Umbilical cord (tissue), 2 donors: ENCODE data around the gene ZNF618. TPM values are rescaled to one million over a fixed set of nuclear protein-coding genes. Genes with fewer than 3 reads are reported as not detected.
A peak's percentile ranks its signal among the peaks of the same experiment; 100 is the strongest.

ENCODE experiments used
- DNase-seq: peaks from one replicate; pipeline ENCODE4 v3.0.0-alpha.2; 2015; ENCODE audit warnings: low spot score
- total RNA-seq: library from RNA; depleted of rRNA; stranded (reverse); fragments of >200 nt; gene quantifications from one replicate; pipeline ENCODE4 v1.2.3, GENCODE V29; 2014; ENCODE audit warnings: low replicate concordance; ENCODE audit not compliant: insufficient read depth

Gene ZNF618
- total RNA-seq, 1 donor from 2014 or later = 12.3 TPM

DNA sequence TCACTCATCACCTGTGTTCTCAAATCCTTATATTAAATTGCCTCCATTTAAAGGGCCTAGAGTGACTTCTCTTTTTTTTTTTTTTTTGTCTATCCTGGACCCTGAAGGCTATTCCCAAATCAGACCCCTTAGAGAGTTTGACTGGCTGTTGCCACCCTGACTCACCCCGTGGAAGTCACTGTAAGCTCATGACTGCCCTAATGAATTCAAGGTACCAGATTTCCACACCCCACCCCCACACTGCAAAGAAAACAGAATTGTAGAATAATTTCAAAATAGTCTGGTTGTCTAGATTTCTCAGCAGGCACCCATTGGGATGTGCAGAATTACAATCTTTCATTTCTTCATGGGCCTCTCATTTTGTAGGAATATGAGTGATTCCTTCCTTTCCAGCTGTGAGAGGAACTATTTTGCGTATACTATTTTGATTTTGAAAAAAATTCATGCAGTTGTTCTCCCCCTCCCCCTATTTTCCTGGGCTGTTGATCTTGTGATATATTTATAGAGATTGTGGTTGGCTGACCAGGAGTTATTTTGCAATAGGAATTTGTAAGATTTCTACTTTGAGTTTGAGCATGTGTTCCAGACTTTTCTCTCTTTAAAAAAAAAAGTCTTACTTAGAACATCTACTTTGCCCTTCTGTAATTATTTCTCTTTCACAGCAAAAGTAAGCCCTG, 79.1 kb downstream of the ZNF618 start:
- peak; percentile 80 for DNase-seq

DNA sequence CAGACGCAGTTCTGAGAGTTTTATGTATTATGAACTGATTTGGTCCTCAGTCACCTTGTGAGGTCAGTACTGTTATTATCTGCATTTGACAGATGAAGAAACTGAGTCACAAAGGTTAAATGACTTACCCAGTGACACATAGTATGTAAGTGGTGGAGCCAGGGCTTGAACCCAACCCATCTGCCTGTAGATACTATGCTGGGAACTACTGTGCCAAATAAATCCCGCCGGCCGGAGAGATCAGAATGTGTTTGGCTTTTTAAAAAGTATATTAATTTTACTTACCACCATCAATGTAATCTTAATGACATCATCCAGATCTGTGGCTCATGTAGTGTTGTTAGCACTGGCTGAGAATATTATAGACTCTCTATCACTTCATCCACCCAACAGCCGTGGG, 80.8 kb downstream of the ZNF618 start:
- DNase-seq = no peak

DNA sequence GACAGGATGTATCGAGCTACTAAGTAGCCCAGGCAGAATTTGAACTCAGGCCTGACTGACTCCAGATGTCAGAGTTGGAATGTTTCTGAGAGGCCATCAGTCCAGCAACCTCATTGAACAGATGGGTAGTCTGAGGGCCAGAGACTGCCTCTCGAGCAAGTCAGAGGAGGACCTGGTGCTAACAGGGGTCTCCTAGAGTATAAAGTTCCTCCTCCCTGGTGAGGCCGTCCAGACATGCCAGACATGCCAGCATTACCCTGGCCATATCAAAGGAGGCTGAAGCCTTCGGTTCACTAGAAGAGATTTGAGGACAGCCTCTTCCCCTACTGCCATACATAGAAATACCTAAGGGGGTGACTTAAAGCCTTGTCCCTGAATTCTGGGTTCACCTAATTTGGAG, 81.2 kb downstream of the ZNF618 start:
- no peak for DNase-seq

DNA sequence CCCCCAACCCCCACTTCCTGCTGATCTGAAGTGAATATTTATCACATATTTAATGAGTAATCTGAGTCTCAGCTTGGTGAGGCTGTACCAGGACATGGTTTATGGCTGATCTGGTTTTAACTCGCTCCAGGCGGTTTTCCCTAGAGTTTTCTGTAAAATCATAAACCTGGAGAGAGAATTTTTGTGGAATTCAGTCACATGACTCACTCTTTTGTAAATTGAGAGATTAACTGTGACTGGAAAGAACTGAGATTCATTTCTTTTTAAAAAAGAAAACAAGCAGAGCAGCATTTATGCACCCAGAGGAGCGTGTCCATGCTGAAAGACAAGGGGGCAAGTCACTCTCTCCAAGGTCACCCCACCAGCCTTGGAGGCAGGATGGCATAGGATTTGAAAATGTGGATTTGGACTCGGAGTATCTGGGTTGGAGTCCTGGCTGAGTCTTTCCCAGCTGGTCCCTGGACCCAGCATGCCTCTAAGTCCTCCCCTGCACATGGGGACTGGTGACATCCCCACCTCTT, 81.8 kb downstream of the ZNF618 start:
- peak; percentile 85 for DNase-seq

DNA sequence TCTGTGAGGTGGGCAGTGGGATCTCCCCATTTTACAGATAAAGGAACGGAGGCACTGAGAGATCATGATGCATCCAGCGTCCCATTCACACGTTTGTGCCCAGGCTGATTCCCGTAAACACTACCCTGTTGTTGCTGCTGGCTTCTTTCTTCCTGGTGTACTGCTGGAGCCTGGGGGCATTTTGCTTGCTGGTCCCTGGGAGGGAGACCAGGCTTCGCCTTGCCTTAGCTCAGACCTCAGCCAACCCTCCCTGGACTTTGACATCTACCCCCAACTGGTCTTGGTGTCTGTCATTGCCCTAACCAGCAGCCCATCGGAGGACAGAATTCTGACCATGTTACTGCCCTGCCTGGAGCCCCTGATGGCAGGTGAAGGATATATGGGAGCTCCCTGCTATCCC, 82.4 kb downstream of the ZNF618 start:
- DNase-seq = no peak

DNA sequence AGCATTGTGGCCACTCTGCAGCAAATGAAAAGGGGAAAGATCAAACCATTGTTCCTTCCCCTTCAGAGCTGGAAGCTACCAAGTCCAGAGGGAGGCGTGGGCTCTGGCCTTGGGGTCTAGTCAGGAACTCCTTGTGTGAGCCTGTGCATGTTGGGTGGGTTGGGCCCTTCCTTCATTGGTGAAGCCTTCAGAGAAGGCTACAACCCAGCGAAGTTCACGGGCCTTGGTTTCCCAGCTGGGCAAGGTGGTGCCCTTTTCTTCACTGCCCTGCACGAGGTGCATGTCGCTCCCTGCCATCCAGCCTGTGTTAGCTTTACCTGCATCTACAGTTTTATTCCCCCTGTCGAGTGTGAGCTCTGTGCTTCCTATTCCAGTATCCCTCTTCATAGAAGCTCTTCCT, 84.7 kb downstream of the ZNF618 start:
- DNase-seq = no peak

DNA sequence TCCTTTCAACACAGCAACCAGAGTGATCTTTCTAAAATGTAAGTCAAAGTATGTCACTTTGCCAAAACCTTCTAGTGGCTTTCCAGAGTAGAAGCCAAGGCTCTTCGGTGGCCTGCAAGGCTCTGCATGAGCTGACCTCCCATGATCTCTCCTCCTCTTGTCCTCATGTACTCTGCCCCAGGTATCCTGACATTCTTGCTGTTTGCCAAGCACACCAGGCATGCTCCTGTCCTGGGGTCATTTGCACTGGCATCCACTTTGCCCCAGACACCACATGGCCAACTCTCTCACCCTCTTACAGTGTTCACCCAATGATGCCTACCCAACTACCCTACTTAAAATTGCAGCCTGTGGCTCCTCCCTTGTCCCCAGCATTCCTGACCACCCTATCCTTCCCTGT, 86.3 kb downstream of the ZNF618 start:
- no peak for DNase-seq

DNA sequence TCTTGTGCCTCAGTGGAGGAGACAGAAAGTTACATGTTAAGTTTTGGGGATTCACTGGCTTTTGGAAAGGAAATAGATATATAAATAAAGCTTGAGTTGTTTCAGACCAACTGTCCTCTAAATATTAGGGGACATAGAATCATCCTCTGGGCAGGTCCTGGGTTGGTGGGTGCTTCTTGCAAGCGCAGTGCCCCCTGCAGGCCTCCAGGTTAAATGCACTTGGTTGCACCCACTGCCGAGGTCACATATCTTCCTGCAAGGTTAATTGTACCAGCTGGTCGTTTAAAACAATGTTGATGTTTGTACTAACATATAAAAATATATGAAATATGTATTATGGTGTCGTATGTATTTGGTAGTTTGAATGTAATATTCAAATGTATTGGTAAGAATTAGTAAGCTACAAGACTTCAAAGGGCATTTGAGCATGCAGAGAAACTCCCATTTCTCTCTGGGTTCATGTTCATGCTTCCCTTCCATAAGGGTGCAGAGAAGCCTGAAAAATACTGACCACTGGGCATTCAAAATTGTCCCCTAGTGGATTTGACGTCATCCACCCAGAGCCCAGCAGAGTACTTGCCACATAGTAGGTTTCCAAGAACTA, 87.0 kb downstream of the ZNF618 start:
- peak; percentile 23 for DNase-seq

DNA sequence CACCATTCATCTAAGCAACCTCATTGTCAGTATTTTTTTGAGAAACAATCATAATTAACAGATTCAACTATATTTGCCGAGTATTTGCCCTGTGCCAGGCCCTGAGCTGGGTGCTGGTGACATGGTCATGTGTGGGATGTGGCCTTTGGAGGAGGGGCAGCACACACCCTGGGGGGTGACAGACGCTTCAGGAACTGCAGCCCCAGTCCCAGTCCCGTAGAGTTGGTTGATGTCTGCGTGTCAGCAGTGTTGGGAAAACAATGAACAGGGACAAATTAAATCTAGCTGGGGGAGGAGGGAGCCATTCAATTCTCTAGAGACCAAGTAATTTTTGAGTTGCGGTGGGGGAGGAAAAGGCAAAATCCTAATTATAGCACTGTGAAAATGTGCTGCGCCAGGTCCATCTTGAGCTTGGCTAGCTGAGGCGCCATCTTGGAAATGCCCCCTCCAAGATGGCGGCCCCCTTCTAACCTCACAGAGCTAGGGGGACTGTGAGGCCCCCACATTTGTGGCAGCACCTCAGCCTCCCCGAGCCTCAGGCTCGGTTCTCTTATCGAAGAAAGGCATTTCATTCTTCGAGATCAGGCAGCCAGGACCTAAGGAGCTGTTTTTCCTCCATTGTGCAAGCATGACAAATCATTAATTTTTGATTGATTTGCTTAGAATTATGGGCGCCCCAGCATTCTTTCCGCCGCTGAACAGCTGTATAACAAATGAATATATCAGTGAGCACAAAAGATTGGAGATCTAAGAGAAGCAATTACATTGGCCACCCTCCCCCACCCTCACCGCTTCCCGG, 87.8 kb downstream of the ZNF618 start:
- peak; percentile 6 for DNase-seq

DNA sequence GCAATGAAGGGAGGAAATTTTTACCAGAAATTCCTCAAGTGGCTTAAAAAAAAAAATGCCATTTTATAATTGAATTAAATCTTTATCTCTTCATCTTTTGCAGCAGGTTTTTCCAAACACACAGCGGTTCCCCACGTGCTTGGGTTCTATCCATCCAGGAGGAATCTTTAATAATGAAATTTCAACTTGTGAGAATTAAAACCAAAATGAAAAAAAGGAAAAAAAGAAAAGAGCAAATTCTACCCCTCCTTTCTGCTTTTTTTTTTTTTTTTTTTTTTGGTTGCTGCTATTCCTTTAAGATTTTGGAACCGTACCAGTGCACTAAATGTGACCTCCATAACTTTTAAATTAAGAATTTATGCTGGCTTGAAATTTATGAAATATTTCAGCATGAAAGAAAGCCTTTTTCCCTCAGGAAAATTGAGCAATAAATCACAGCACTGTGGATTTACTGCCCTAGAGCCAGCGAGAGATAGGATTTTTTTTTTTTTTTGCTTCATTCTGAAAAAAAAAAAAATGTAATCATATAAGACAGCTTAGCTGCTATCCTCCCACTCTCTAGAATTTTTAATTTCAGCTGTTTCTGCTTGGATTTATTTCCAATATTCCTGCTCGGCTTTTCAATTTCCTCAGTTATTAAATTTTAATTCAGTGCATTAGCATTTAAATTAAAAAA, 88.5 kb downstream of the ZNF618 start:
- DNase-seq = peak; percentile 82

DNA sequence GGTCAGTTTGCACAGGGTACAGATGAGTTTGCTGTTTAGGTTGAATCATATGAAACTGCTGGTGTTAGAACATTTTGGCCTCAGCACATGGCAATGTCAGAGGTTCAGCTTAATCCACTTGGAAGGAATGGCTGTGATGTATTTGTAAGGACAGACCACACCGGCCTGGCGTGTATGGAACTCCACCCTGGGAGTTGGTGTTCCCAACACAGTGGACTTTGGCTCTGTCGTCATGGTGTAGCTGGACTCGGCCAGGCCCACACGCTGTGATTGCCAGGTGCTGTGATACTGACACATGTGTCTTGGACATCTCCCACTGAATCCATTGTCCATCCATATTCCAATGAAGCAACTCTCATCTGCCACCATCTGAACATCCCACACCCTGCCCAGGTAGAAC, 90.3 kb downstream of the ZNF618 start:
- no peak for DNase-seq

DNA sequence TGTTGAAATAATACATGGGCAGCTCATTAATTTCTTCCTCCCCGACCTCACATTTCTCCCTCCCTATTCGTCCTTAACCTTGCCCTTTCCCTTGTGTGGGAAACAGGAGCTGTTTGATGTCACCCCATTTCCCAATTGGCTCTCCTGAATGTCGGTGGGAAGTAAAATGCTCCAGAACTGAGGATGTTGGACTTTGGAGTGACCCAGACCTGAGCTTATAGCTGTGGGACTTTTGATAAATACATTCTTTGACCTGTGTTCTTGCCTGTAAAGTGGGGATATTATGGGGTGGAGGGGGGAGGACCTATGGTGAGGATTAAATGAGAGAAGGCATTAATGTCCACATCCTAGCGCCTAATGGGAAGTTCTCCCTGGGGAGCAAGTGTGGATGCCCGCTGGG, 91.3 kb downstream of the ZNF618 start:
- no peak for DNase-seq

DNA sequence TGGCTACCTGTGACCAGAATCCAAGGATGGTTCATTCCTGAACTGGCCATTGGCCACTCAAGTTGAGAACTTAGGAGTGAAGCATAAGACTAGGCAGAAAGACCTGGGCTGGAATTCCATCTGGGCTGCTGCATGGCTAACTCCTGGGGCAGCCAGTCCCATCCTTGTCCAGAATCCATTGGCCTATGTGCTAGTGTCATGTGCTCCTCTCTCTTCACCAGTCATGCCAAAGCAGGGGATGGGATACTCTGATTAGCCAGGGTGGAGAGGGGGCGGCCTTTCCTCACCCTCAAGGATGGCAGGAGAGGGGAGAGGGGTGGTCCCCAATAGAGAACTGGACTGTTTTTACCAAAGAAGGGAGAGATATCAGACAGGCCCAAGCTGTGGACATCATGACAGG, 93.2 kb downstream of the ZNF618 start:
- no peak for DNase-seq

DNA sequence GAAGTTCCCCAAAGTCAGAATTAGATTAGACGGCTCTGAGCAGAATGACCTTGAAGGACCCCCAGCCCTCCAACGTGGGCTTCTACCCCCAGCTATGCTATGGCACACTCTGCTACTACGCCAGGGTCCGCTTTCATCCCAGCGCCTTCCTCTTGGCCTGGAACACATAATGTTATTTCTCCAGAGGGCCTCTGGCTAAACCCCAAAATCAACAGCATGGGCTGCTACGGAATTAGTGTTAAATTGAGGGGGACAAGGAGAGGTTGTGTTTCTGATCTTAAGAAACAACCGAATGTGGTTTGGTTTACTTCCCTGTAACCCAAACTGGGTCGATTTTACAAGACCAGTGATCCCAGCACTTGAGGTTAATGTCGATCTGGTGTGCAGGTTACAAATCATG, 97.1 kb downstream of the ZNF618 start:
- DNase-seq = no peak

DNA sequence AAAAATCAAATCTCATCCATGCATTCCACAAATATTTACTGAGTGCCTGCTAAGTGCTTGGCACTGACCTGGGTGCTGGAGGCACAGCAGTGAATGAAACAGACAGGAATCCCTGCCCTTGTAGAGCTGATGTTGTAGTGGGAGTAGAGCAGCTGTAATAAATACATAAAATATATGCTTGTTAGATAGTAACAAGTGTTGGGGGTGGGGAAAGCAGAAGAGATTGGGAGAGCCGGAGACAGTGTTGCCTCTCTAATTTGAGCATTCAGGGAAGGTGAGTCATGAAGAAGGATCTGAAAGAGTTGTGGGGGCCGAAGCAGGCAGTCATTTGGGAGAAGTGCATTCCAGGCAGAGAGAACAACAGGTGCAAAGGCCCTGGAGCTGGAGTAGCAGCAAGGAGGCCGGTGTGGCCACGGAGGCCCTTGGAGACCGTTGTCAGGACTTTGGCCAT, 97.9 kb downstream of the ZNF618 start:
- no peak for DNase-seq

DNA sequence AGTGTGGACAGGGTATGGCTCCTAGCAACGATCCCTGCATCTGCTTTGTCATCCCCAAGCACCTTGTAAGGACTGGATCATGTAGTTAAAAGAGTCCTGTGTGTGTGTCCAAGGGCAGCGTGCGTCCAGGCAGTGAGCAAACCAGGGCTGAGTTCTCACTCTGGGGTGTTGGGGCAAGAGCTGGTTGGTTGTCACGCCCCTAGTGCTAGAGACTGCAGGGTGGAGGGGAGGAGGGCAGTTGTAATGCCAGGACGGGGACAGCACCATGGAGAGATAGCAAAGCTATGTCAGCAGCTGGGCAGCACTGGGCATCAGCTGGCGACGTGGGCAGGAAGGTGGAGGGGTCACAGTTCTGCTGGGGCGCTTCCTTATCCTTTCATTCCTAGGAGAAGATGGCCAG, 100.8 kb downstream of the ZNF618 start:
- DNase-seq = no peak

DNA sequence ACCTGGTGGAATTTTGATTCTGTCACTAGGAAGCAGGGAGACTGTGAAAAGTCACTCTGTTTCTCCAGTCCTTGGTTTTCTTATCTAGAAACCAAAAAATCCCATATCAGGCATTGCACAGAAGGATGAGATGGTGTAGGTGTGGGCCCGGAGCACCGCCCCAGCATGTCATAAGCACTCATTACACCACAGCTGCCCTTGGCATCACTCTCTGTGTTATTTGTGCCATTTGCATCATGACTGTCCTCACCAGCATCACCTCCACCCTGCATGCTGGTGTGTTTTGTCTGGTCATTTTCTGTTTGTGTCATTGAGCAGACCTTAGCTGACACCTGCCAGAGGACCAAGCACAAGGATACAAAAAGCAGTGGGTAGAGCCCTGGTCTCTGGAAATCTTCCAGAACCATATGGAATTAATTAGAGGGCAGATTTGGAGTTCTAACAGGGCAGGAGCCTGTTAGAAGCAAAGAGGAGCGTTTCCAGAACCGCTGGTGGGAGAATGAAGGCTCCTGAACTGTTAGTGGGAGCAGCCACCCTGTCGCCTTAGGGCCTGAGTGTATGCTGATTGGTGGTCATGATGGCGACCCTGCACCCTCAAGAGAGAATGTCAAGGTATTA, 102.7 kb downstream of the ZNF618 start:
- no peak for DNase-seq

DNA sequence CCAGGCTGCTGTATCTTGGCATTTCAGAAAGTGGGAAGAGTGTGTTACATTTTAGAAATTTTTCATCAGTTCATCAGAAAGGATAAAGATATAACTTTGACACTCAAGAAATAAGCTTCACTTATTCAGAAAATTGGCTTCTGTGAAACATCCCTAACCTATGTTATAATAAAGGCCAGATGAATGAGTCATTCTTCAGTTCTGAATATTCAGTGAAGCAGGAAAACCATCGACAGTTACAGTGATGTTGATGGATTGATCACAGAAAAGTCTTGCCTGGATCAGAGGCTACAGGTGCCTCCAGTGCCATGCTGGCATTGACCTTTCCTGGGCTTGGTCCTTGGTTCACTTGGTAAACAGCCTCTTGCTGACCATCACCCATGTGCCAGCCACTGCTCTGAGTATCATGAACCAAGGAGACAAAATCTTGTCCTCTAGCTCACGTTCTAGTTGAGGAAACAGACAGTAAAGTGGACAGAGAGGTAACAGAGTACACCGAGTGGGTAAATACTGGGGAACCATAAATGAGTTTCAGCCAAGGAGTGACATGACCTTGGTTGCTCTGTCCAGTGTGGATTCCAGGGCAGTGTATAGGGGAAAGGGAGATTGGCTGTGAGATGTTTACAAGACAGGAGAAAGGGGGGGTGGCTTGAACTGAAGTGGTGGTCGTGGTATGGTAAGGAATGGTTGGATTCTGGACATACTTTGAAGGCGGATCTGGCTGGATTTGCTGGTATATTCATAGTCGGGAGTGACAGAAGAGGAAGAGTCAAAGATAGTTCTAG, 103.4 kb downstream of the ZNF618 start:
- no peak for DNase-seq

DNA sequence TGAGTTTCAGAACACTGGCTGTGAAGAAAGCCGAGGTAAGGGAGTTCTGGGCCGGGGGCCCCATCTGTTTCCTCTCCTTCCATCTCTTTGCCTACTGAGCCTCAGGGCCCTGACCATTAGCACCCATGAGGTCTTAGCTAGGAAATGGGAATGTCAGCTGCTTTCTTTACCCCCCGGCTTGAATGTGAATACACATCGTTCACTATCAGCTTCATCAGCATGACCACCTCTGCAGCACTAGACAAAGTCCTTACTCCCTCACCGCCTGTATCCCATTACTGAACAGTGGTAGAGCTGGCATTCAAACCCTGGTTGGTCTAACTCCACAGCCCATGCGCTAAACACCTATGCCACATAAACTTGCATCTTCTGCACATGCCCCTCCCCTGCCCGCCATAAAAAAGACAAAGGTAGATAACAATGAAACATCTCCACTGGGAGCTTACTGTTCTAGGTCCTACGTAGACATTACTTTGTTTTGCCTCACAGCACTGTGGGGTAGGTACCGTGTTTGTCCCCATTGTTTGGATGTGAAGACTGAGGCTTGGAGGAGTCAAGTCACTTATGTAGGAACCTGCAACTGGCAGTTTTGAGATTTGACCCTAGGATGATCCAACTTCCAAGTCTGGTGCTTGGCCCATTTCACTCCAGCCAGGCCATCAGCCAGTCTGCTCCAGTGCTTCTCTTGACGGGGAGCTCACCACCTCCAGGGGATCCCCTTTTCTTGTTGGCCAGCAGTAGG, 108.7 kb downstream of the ZNF618 start:
- DNase-seq = no peak

DNA sequence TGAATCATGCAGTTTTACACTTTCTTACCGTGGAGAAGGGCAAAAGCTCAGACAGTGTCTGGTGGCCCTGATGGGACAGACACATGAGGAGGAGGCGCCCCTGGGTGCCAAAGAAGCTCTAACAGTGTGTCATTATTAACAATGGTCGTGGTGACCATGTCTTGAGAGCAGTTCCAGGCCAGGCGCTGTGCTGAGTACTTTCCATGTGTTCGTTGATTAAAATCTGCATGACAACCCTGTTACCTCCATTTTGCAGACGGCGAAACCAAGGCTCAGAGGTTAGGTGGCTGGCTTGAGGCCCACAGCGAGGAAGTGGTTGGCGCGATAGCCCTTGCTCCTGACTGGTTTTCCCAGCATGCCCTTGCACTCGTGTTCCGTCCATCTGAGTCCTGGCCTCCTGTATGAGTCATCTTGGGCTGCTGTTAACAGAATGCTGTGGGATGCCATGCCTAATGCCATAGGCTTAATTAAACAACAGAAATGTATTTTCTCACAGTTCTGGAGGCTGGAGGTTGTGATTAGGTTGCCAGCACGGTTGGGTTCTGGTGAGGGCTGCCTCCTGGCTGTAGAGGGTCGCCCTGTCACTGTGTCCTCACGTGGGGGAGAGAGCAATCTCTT, 110.0 kb downstream of the ZNF618 start:
- DNase-seq = no peak
